Spleen (tissue), 7 donors: Measurements from ENCODE around the gene SPRR5.

Source experiments
- POLR2AphosphoS5 ChIP-seq, 3 donors: sonication (generic); formaldehyde crosslinking; IDR thresholded peaks; one replicate each; pipeline ENCODE4 v1.5.1; 2017; ENCODE audit warnings: antibody characterized with exemption in 3 of 3
- TF ChIP-seq, protein P1 (sequence below), 11 experiments: fragments of 200-600 bp in 7 of 11; fragments of 450-650 bp in 4 of 11; sonication (generic) in 4 of 11; IDR thresholded peaks in 8 of 11; conservative IDR thresholded peaks in 3 of 11; 1 replicate in 7 of 11; 2 replicates in 4 of 11; pipeline versions ENCODE4 v1.4.0 to v1.8.0; 2016 to 2021; ENCODE audit warnings: antibody characterized with exemption in 11 of 11, inconsistent platforms in 4 of 11, mild to moderate bottlenecking in 1 of 11
- donor health status: DM: no; HTN: no; CAD: no; lungs with moderate emphysema.
- donor health status: DM: no; HTN: no; CAD: no.
- donor health status: DM: no; HTN: no; CAD: no.

DNA sequence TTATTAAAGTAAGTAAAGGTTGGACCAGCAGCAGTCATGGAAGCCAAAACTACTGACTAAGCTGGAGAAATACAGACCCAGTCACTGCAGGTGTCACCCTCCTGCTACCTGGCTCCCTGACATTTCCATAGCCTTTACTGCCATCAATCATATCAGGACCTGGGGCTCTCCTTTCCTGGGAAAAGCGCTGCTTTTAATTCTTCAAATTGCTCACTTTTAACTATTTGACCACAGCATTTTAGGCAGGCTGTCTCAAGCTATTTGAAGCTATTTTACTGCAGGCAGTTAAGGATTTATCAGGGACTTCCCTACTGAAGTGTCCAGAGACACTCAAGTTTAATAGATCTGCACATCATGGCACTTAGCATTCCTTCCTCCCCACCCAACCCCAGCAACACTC, 34.5 kb upstream of the SPRR5 start:
- TF ChIP-seq, protein P1, sequence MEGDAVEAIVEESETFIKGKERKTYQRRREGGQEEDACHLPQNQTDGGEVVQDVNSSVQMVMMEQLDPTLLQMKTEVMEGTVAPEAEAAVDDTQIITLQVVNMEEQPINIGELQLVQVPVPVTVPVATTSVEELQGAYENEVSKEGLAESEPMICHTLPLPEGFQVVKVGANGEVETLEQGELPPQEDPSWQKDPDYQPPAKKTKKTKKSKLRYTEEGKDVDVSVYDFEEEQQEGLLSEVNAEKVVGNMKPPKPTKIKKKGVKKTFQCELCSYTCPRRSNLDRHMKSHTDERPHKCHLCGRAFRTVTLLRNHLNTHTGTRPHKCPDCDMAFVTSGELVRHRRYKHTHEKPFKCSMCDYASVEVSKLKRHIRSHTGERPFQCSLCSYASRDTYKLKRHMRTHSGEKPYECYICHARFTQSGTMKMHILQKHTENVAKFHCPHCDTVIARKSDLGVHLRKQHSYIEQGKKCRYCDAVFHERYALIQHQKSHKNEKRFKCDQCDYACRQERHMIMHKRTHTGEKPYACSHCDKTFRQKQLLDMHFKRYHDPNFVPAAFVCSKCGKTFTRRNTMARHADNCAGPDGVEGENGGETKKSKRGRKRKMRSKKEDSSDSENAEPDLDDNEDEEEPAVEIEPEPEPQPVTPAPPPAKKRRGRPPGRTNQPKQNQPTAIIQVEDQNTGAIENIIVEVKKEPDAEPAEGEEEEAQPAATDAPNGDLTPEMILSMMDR (IDR thresholded peaks at IDR 0.05 in 8 of 11, conservative IDR thresholded peaks at IDR 0.05 in 3 of 11), result no peak
- TF ChIP-seq POLR2AphosphoS5 (IDR thresholded peaks at IDR 0.05), result no peak
